PFSK-1 (cell line): ENCODE results near the gene AOAH.

Experiments
- FOXP2 ChIP-seq: optimal IDR thresholded peaks from 2 replicates; pipeline ENCODE3; 2011; ENCODE audit warnings: borderline replicate concordance, control low read depth, inconsistent platforms; ENCODE audit not compliant: insufficient read depth; ENCODE audit errors: extremely low read length, extremely low read depth
- POLR2AphosphoS5 ChIP-seq: IDR thresholded peaks from 2 replicates; pipeline ENCODE4 v1.6.1; 2012; ENCODE audit warnings: low read depth, mild to moderate bottlenecking, control low read depth, low read length, moderate library complexity
- SIN3A ChIP-seq: IDR thresholded peaks from 2 replicates; pipeline ENCODE4 v1.6.1; 2012; ENCODE audit warnings: mild to moderate bottlenecking, low read length, moderate library complexity, borderline replicate concordance; ENCODE audit not compliant: insufficient read depth
- TAF1 ChIP-seq: IDR thresholded peaks from 2 replicates; pipeline ENCODE4 v1.6.1; 2012; ENCODE audit warnings: low read length, control low read depth, borderline replicate concordance; ENCODE audit not compliant: insufficient read depth
- TF ChIP-seq, protein P1 (sequence below), 2 experiments: IDR thresholded peaks; 2 replicates each; pipeline versions ENCODE4 v1.6.1 to v1.8.0; 2011 to 2012; ENCODE audit warnings: low read depth in 2 of 2, low read length in 2 of 2, control low read depth in 1 of 2, inconsistent platforms in 1 of 2, mild to moderate bottlenecking in 1 of 2, moderate library complexity in 1 of 2; ENCODE audit not compliant: insufficient read depth in 1 of 2

DNA sequence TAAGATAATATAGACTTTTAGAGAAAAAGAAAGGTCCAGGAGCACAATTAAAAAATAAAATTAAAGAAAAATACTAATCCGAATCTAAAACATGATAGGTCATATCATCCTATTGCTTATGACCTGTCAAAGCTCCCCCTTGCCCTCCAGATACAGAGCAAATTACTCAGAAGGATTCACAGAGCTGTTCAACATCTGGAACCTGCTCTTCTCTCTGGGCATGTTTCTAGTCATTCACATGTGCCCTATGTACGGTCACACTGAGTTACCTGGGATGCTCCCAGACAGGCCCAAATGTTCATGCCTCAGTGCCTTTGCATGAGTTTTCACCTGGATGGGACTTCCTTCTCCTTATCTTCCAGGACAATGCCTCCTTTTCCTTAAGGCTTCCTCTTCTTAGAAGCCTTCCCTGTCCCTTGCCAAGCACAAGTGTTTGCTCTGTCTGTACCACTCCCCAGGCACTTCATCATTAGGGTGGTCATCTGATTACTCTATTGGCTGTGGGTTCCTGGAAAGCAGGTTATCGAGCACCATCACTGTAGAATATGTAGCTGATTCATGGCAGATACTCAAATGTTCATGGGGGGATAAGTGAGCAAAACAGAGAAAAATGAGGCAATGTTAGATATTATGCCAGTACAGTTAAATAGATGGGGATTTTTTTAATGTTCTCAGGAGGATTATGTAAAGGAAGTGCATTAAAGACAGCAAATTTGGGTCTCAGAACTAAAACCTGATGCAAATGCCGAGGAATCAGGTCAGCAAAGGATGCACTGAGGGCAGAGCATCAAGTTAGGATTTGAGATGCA, 12.0 kb upstream of the AOAH start:
- no peak for TF ChIP-seq SIN3A
- no peak for TF ChIP-seq TAF1
- TF ChIP-seq POLR2AphosphoS5 = no peak
- TF ChIP-seq, protein P1, sequence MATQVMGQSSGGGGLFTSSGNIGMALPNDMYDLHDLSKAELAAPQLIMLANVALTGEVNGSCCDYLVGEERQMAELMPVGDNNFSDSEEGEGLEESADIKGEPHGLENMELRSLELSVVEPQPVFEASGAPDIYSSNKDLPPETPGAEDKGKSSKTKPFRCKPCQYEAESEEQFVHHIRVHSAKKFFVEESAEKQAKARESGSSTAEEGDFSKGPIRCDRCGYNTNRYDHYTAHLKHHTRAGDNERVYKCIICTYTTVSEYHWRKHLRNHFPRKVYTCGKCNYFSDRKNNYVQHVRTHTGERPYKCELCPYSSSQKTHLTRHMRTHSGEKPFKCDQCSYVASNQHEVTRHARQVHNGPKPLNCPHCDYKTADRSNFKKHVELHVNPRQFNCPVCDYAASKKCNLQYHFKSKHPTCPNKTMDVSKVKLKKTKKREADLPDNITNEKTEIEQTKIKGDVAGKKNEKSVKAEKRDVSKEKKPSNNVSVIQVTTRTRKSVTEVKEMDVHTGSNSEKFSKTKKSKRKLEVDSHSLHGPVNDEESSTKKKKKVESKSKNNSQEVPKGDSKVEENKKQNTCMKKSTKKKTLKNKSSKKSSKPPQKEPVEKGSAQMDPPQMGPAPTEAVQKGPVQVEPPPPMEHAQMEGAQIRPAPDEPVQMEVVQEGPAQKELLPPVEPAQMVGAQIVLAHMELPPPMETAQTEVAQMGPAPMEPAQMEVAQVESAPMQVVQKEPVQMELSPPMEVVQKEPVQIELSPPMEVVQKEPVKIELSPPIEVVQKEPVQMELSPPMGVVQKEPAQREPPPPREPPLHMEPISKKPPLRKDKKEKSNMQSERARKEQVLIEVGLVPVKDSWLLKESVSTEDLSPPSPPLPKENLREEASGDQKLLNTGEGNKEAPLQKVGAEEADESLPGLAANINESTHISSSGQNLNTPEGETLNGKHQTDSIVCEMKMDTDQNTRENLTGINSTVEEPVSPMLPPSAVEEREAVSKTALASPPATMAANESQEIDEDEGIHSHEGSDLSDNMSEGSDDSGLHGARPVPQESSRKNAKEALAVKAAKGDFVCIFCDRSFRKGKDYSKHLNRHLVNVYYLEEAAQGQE (IDR thresholded peaks at IDR 0.05; ENCODE audit: insufficient read depth in 1 of 2, low read depth in 2 of 2, low read length in 2 of 2) = no peak
- no peak for TF ChIP-seq FOXP2
